ENCODE results near the gene CTNNA1.

- TF ChIP-seq CTCF (IDR thresholded peaks at IDR 0.05): no peak
- no peak for TF ChIP-seq POLR2A (IDR thresholded peaks at IDR 0.05)
Measured at GRCh38 chr5:138732466-138732865, 20.8 kb upstream of the CTNNA1 start.

All from lower leg skin (tissue), 3 donors.